Adrenal gland (tissue), 12 donors: Measurements from ENCODE around the gene ERVFRD-1. TPM values are rescaled to one million over a fixed set of nuclear protein-coding genes. Genes with fewer than 3 reads are reported as not detected.

Experiments used
- DNase-seq, 7 donors: peaks; one replicate each; pipeline ENCODE4 v3.0.0-alpha.2; 2019 to 2020
- H3K27ac ChIP-seq, 5 donors: fragments of 200-600 bp; sonication (generic) in 4 of 5; 1 replicate in 3 of 5; 2 replicates in 2 of 5; pipeline versions ENCODE4 v1.5.1 to v1.8.0; 2016 to 2020; ENCODE audit warnings: mild to moderate bottlenecking in 1 of 5
- H3K27me3 ChIP-seq: fragments of 200-600 bp; 2 replicates; pipeline ENCODE4 v1.8.0; 2021
- H3K36me3 ChIP-seq, 2 donors: fragments of 200-600 bp; replicated peaks in 1 of 2; 1 replicate in 1 of 2; 2 replicates in 1 of 2; pipeline versions ENCODE4 v1.5.1 to v1.8.0; 2018 to 2022
- H3K4me1 ChIP-seq, 2 donors: fragments of 200-600 bp; replicated peaks in 1 of 2; 1 replicate in 1 of 2; 2 replicates in 1 of 2; pipeline versions ENCODE4 v1.5.1 to v1.8.0; 2018 to 2021
- H3K4me3 ChIP-seq, 4 donors: fragments of 200-600 bp; sonication (generic) in 3 of 4; one replicate each; pipeline ENCODE4 v1.5.1; 2016 to 2018
- H3K9me3 ChIP-seq, 3 donors: fragments of 200-600 bp; sonication (generic) in 1 of 3; replicated peaks in 1 of 3; 1 replicate in 2 of 3; 2 replicates in 1 of 3; pipeline versions ENCODE4 v1.5.1 to v1.8.0; 2016 to 2021
- CTCF ChIP-seq, 6 experiments: fragments of 450-650 bp in 4 of 6; fragments of 200-600 bp in 2 of 6; sonication (generic) in 1 of 6; IDR thresholded peaks; 1 replicate in 5 of 6; 2 replicates in 1 of 6; pipeline versions ENCODE4 v1.5.1 to v1.8.0; 2016 to 2021; ENCODE audit warnings: antibody characterized with exemption in 6 of 6, mild to moderate bottlenecking in 2 of 6, moderate library complexity in 1 of 6
- POLR2A ChIP-seq, 2 donors: fragments of 450-650 bp; IDR thresholded peaks; one replicate each; pipeline ENCODE4 v1.6.1; 2017; ENCODE audit warnings: antibody characterized with exemption in 2 of 2, mild to moderate bottlenecking in 2 of 2, moderate library complexity in 1 of 2
- WGBS, 4 donors: extraction: QIAGEN DNeasy Blood & Tissue Kit in 2 of 4; methylation state at CpG; one replicate each; pipeline versions ENCODE4 v1.1.5 to v1.1.7; 2013 to 2017; 5-methylcytosine and 5-hydroxymethylcytosine counted together
- intact Hi-C, 2 donors: fragments of 100-400 bp; cut with DNase I; formaldehyde crosslinking; loops; one replicate each; pipeline versions ENCODE4 v1.14.1 to v1.15.0; 2022 to 2023
- polyA plus RNA-seq, 3 donors: library from polyadenylated mRNA; stranded (reverse); fragments of 200-250 nt in 2 of 3; fragments of 350-450 nt in 1 of 3; fragmentation: Illumina TruSeq in 1 of 3; extraction: RNeasy Lipid Tissue Mini Kit (QIAGEN cat#74804) in 1 of 3; gene quantifications; one replicate each; pipeline ENCODE4 v1.2.3, GENCODE V29; 2013 to 2014
- total RNA-seq, 9 donors: library from RNA; depleted of rRNA in 4 of 9; stranded (reverse); fragments of >200 nt in 4 of 9; fragments of 120-200 nt in 1 of 9; fragmentation: NEBNext Ultra II Directional in 1 of 9; extraction: Animal tissue kit (Norgen Biotek cat#: 25700) in 1 of 9; gene quantifications; one replicate each; pipeline versions ENCODE4 v1.1.0 to v1.2.4, GENCODE V29; 2013 to 2023
- donor health status: healthy with polysubstance abuse.
- donor health status: Bipolar disorder and iron deficiency.
- donor health status: DM: yes; HTN: yes; CAD: no.
- donor health status: DM: no; HTN: no; CAD: no.
- donor health status: DM: no; HTN: no; CAD: no.
- donor health status: DM: yes; HTN: yes; CAD: no.

ERVFRD-1 gene
- total and polyA plus RNA-seq, 12 donors, result 0.07 to 1.7 (median 0.75) TPM; not detected in 1

GRCh38 chr6:11080296-11080695 is 31.2 kb downstream of the ERVFRD-1 start:
- Histone ChIP-seq H3K9me3 (no peaks in the 10 kb centered on the region), H3K4me1 (no peaks in the 10 kb centered on the region), H3K27ac (no peak overlapping the region), H3K36me3 (no peaks in the 10 kb centered on the region), H3K4me3 (no peak overlapping the region), H3K27me3 (no peaks in the 10 kb centered on the region)
- WGBS, 4 donors, result 59 to 71% (median 60%) methylated on average over 3 of the region's 3 CpGs
- TF ChIP-seq POLR2A (IDR thresholded peaks at IDR 0.05) (no peak), CTCF (IDR thresholded peaks at IDR 0.05) (no peak)
- intact Hi-C loops, result no loop called here
- DNase-seq, result no peak

- Histone ChIP-seq H3K4me1 (no peaks in the 10 kb centered on the region), H3K27me3 (no peaks in the 10 kb centered on the region), H3K9me3 (no peaks in the 10 kb centered on the region), H3K36me3 (no peaks in the 10 kb centered on the region), H3K27ac (no peak overlapping the region), H3K4me3 (no peak overlapping the region)
- no peak for DNase-seq
- 89 to 92% (median 91%) methylated on average over 4 of the region's 4 CpGs for WGBS, 4 donors
- intact Hi-C loops, result no loop called here
- TF ChIP-seq POLR2A (IDR thresholded peaks at IDR 0.05) (no peak), CTCF (IDR thresholded peaks at IDR 0.05) (no peak)
Measured at GRCh38 chr6:11078266-11078665, 33.3 kb downstream of the ERVFRD-1 start.

- H3K27ac ChIP-seq, result no peak overlapping the region
- 77 to 84% (median 79%) methylated on average over 2 of the region's 2 CpGs for WGBS, 4 donors
- H3K36me3 ChIP-seq, result no peaks in the 10 kb centered on the region
- intact Hi-C loops, result no loop called here
- no peak for DNase-seq
- H3K4me1 ChIP-seq, result no peaks in the 10 kb centered on the region
- no peaks in the 10 kb centered on the region for H3K27me3 ChIP-seq
- H3K4me3 ChIP-seq, result no peak overlapping the region
- TF ChIP-seq CTCF (IDR thresholded peaks at IDR 0.05), result no peak
- TF ChIP-seq POLR2A (IDR thresholded peaks at IDR 0.05), result no peak
- H3K9me3 ChIP-seq, result no peaks in the 10 kb centered on the region
Measured at GRCh38 chr6:11076540-11076939, 35.0 kb downstream of the ERVFRD-1 start.

- Histone ChIP-seq H3K36me3 (no peaks in the 10 kb centered on the region), H3K4me1 (no peaks in the 10 kb centered on the region), H3K27me3 (no peaks in the 10 kb centered on the region), H3K9me3 (no peaks in the 10 kb centered on the region), H3K27ac (no peak overlapping the region), H3K4me3 (no peak overlapping the region)
- WGBS, 4 donors, result 91 to 94% (median 92%) methylated on average over 4 of the region's 4 CpGs
- no peak for TF ChIP-seq POLR2A (IDR thresholded peaks at IDR 0.05)
- TF ChIP-seq CTCF (IDR thresholded peaks at IDR 0.05), result no peak
- intact Hi-C loops, result no loop called here
- no peak for DNase-seq
Measured at GRCh38 chr6:11072101-11072500, 39.4 kb downstream of the ERVFRD-1 start.
